ENCODE results near the gene ARNT2. TPM values are rescaled to one million over a fixed set of nuclear protein-coding genes. Genes with fewer than 3 reads are reported as not detected.

Gene ARNT2
- total RNA-seq, 1 donor from 2014 or later, result 6.4 TPM

GRCh38 chr15:80584561-80584964, 180.4 kb downstream of the ARNT2 start:
- Histone ChIP-seq H3K9me3 (no peaks in the 10 kb centered on the region), H3K27ac (no peak overlapping the region), H3K27me3 (no peaks in the 10 kb centered on the region), H3K36me3 (no peaks in the 10 kb centered on the region), H3K4me3 (no peak overlapping the region), H3K4me1 (no peaks in the 10 kb centered on the region)
- DNase-seq (ENCODE audit: low spot score in 2 of 2), result peak in 1 of 2 donors; percentile 58
- no peak for TF ChIP-seq CTCF (IDR thresholded peaks at IDR 0.05)
- intact Hi-C loops (cut with DNase I), result no loop called here

GRCh38 chr15:80584973-80585525, 180.9 kb downstream of the ARNT2 start:
- no peak overlapping the region for H3K4me3 ChIP-seq
- H3K9me3 ChIP-seq, result no peaks in the 10 kb centered on the region
- H3K27me3 ChIP-seq, result no peaks in the 10 kb centered on the region
- no peaks in the 10 kb centered on the region for H3K4me1 ChIP-seq
- intact Hi-C loops (cut with DNase I), result no loop called here
- H3K27ac ChIP-seq, result no peak overlapping the region
- H3K36me3 ChIP-seq, result no peaks in the 10 kb centered on the region
- TF ChIP-seq CTCF (IDR thresholded peaks at IDR 0.05), result no peak
- DNase-seq (ENCODE audit: low spot score in 2 of 2), result no peak

- H3K4me1 ChIP-seq, result no peaks in the 10 kb centered on the region
- intact Hi-C loops (cut with DNase I), result no loop called here
Observed at GRCh38 chr15:80585544-80586018, 181.4 kb downstream of the ARNT2 start.

GRCh38 chr15:80586161-80586560, 182.0 kb downstream of the ARNT2 start:
- no peak overlapping the region for H3K4me3 ChIP-seq
- no peak overlapping the region for H3K27ac ChIP-seq
- TF ChIP-seq CTCF (IDR thresholded peaks at IDR 0.05), result no peak
- intact Hi-C loops (cut with DNase I), result no loop called here
- no peak for DNase-seq (ENCODE audit: low spot score in 2 of 2)
- H3K9me3 ChIP-seq, result no peaks in the 10 kb centered on the region
- H3K4me1 ChIP-seq, result no peaks in the 10 kb centered on the region
- no peaks in the 10 kb centered on the region for H3K36me3 ChIP-seq
- H3K27me3 ChIP-seq, result no peaks in the 10 kb centered on the region

More at GRCh38 chr15:80585544-80586018, 181.4 kb downstream of the ARNT2 start:
- no peak for TF ChIP-seq CTCF (IDR thresholded peaks at IDR 0.05)
- H3K36me3 ChIP-seq, result no peaks in the 10 kb centered on the region
- no peaks in the 10 kb centered on the region for H3K9me3 ChIP-seq
- H3K27ac ChIP-seq, result no peak overlapping the region
- no peaks in the 10 kb centered on the region for H3K27me3 ChIP-seq
- no peak overlapping the region for H3K4me3 ChIP-seq
- no peak for DNase-seq (ENCODE audit: low spot score in 2 of 2)

GRCh38 chr15:80587007-80587406, 182.8 kb downstream of the ARNT2 start:
- Histone ChIP-seq H3K36me3 (no peaks in the 10 kb centered on the region), H3K27me3 (no peaks in the 10 kb centered on the region), H3K4me3 (no peak overlapping the region), H3K4me1 (no peaks in the 10 kb centered on the region), H3K27ac (no peak overlapping the region), H3K9me3 (no peaks in the 10 kb centered on the region)
- intact Hi-C loops (cut with DNase I), result no loop called here
- DNase-seq (ENCODE audit: low spot score in 2 of 2), result no peak
- no peak for TF ChIP-seq CTCF (IDR thresholded peaks at IDR 0.05)
